Measurements from ENCODE around the gene RPS25. TPM values are rescaled to one million over a fixed set of nuclear protein-coding genes. Genes with fewer than 3 reads are reported as not detected.

The RPS25 gene
- total RNA-seq, 1 donor = 1,259 TPM

DNA sequence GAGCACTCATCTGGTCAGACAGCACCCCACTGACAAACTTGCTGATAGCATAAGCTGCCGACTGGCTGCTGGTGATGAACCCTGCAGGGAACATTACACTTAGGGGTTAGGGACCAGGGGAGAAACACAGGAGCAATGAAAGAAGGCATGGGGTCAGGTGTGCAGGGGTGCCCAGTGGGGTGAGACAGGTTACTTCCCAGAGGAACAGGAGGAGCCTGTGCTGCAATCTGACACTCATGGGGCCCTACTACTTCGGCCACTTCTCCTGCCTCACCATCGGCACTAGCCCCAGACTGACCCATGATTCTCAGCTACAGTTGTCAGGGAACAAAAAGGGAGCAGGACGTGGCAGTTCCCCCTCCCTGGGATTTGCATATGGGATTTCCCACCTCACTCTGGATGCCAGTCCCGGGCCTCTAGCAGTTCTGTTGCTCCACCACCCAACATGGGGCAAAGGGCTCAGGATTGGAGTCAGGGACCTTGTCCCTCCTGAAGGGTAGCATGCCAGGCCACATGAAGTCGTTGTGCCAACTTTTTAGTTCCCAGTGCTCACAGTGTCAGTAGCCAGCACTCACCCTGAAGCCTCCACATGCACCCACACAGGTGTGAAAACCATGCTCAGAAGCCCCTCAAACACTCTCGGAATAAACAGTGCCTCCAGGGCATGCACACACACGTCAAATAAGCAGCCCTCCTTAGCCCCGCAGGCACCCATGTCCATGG is 10.4 kb upstream of the RPS25 start:
- Histone ChIP-seq H3K4me1 (ENCODE audit: insufficient read depth, low read length) (peaks cover 10% of the 10 kb centered on the region), H3K4me2 (ENCODE audit: insufficient read depth, low read length) (no peak overlapping the region), H3K27me3 (ENCODE audit: insufficient read depth, low read length) (no peaks in the 10 kb centered on the region), H3K4me3 (ENCODE audit: insufficient read depth, low read length) (no peak overlapping the region), H3K27ac (ENCODE audit: low read depth, low read length) (no peak overlapping the region), H3K79me2 (ENCODE audit: insufficient read depth, low read length) (no peaks in the 10 kb centered on the region), H3K9me3 (ENCODE audit: low read depth, low read length) (no peaks in the 10 kb centered on the region), H3K36me3 (ENCODE audit: insufficient read depth, low read length) (peaks cover 15% of the 10 kb centered on the region), H2AFZ (ENCODE audit: low read length) (no peak overlapping the region), H4K20me1 (ENCODE audit: insufficient read depth, low read length) (peaks cover 4% of the 10 kb centered on the region)
- TF ChIP-seq, protein P1, sequence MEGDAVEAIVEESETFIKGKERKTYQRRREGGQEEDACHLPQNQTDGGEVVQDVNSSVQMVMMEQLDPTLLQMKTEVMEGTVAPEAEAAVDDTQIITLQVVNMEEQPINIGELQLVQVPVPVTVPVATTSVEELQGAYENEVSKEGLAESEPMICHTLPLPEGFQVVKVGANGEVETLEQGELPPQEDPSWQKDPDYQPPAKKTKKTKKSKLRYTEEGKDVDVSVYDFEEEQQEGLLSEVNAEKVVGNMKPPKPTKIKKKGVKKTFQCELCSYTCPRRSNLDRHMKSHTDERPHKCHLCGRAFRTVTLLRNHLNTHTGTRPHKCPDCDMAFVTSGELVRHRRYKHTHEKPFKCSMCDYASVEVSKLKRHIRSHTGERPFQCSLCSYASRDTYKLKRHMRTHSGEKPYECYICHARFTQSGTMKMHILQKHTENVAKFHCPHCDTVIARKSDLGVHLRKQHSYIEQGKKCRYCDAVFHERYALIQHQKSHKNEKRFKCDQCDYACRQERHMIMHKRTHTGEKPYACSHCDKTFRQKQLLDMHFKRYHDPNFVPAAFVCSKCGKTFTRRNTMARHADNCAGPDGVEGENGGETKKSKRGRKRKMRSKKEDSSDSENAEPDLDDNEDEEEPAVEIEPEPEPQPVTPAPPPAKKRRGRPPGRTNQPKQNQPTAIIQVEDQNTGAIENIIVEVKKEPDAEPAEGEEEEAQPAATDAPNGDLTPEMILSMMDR (IDR thresholded peaks at IDR 0.05; ENCODE audit: extremely low read depth, low read depth, low read length) = no peak
- DNase-seq (ENCODE audit: insufficient read length, low spot score, missing footprints) = no peak

DNA sequence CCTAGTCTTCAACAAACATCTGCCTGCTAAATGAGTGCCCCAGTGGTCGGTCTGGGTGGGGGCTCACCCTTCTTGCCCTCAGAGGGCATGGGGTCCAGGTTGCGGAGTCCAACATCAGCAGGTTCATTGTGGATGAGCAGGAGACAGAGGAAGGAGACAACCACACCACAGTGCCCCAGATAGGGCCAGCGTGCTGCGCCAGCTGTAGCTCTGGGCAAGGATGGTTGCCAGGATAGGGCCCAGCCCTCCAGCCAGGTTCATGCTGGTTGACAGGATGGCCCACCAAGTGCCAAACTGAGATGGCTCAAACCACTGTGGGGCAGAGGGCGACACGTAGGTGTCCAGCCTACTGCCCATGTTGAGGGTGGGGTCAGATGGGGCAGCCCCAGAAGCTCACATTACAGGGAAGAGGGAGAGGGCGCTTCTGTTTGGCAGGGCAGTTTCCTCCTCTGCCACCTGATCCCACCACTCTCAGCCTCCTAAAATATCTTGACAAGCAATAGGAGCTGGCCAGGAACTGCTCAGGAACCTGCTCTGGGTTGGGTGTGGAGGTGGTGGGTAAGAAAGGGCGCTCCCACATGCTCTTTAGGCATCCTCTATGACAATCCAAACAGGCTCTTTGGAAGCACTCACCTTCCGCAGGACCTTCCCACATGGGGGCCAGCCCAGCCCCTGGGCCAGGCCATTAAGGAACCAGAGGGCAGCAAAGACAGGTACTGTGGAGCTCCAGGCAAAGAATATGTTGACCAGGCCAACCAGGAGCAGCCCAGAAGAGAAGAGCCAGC is 9.6 kb upstream of the RPS25 start:
- Histone ChIP-seq H3K27ac (ENCODE audit: low read depth, low read length) (no peak overlapping the region), H3K4me2 (ENCODE audit: insufficient read depth, low read length) (no peak overlapping the region), H2AFZ (ENCODE audit: low read length) (no peak overlapping the region), H3K36me3 (ENCODE audit: insufficient read depth, low read length) (peaks cover 22% of the 10 kb centered on the region), H3K4me1 (ENCODE audit: insufficient read depth, low read length) (peaks cover 10% of the 10 kb centered on the region), H3K79me2 (ENCODE audit: insufficient read depth, low read length) (peaks cover 5% of the 10 kb centered on the region), H4K20me1 (ENCODE audit: insufficient read depth, low read length) (peaks cover 4% of the 10 kb centered on the region), H3K9me3 (ENCODE audit: low read depth, low read length) (no peaks in the 10 kb centered on the region), H3K4me3 (ENCODE audit: insufficient read depth, low read length) (no peak overlapping the region), H3K27me3 (ENCODE audit: insufficient read depth, low read length) (no peaks in the 10 kb centered on the region)
- DNase-seq (ENCODE audit: insufficient read length, low spot score, missing footprints) = no peak
- TF ChIP-seq, protein P1 (IDR thresholded peaks at IDR 0.05; ENCODE audit: extremely low read depth, low read depth, low read length) = no peak

DNA sequence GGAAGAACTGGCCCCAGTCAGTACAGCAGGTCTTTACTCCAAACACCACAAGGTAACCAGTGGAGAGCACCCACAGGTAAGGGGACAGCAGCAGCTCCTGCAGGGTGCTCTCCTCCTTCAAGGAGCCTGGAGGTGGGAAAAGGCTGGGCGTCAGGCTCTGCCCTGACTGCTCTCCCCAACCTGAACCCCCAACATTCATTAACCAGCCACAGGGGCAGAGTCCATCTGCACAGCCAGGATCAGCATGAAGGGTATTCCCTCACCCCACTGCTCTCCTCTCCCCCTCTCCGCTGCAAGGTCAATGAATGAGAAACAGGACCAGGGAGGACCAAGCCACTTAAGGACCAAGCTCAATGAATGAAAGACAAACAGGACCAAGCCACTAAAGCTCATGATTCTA is 8.8 kb upstream of the RPS25 start:
- H3K4me2 ChIP-seq (ENCODE audit: insufficient read depth, low read length) = no peak overlapping the region
- H3K4me3 ChIP-seq (ENCODE audit: insufficient read depth, low read length) = no peak overlapping the region
- peaks cover 4% of the 10 kb centered on the region for H4K20me1 ChIP-seq (ENCODE audit: insufficient read depth, low read length)
- no peak overlapping the region for H3K27ac ChIP-seq (ENCODE audit: low read depth, low read length)
- H3K36me3 ChIP-seq (ENCODE audit: insufficient read depth, low read length) = peaks cover 28% of the 10 kb centered on the region
- peaks cover 9% of the 10 kb centered on the region for H3K79me2 ChIP-seq (ENCODE audit: insufficient read depth, low read length)
- no peaks in the 10 kb centered on the region for H3K9me3 ChIP-seq (ENCODE audit: low read depth, low read length)
- no peak for DNase-seq (ENCODE audit: insufficient read length, low spot score, missing footprints)
- TF ChIP-seq, protein P1 (IDR thresholded peaks at IDR 0.05; ENCODE audit: extremely low read depth, low read depth, low read length) = no peak
- no peaks in the 10 kb centered on the region for H3K27me3 ChIP-seq (ENCODE audit: insufficient read depth, low read length)
- H3K4me1 ChIP-seq (ENCODE audit: insufficient read depth, low read length) = peaks cover 10% of the 10 kb centered on the region
- no peak overlapping the region for H2AFZ ChIP-seq (ENCODE audit: low read length)
